Kasumi-1 (cell line): ENCODE data around the gene FBXO9.

Experiments used
- DNase-seq, 2 experiments: peaks; one replicate each; lab custom pipeline; 2025; lab: John Stamatoyannopoulos, UW

The FBXO9 gene

DNA sequence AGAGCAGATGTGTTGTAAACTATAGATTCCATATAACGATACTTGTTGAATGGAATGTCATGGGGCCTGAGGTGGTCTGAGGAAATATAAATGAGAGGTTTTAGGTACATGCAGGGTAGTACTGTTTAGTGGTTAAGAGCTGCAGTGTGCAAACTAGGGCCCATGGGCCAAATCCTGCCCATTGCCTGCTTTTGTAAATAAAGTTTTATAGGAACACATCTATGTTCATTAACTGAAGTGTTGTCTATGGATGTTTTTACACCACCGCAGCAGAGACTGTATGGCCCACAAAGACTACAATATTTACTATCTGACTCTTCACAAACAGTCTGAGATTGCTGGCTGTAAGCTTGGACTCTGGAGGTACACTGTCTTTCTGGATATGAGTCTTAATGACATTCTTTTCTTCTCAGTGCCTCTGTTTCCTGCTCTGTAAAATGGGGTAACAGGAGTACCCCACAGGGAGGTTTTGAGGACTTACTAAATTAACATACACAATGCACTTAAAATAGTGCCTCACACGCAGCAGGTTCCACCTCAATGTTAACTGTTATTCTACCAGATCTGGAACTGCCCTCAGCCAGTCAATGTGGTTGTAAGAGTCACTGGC is 70.9 kb downstream of the FBXO9 start:
- DNase-seq, result no peak

DNA sequence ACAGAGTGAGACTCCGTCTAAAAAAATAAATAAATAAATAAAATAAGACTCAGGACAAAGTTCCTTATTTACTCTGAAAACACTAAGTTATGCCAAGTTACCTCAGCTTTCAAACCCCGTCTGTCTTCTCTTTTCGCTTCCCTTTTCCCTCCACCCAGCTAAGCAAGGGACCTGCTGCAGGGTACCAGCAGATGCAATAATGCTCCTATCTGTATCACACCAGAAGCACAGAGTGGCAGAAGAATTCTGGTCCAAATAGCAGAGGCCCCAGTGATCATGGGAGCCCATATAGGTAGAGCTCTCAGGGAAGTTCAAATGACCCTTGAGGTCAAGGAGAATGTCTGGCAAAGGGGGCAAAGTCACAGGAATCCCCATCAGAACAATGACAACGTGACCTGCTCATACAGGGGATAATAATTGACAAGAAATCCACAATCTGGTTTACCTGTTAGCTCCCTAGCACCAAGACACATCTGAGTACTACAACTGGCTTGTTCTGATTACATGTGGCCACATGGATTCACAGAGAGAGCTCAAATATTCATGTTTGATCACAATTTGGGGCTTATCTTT is 74.7 kb downstream of the FBXO9 start:
- no peak for DNase-seq

DNA sequence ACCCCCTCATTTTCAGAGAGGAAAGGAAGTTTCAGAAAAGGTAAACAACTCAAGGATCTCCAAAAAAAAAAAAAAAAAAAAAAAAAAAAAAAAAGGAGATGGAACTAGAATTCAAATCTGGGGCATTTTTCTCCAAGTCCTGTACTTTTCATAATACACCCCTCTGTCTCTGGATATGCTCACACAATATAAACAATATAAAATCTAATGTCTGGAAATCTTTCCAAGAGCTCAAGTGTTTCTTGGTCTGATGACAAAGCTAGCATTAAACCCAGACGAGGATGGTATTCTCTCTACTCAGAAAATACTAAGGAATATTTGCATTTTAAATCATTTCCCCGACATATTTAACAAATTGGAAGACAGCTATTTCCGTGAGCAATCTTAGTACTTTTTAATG is 77.6 kb downstream of the FBXO9 start:
- DNase-seq, result no peak

DNA sequence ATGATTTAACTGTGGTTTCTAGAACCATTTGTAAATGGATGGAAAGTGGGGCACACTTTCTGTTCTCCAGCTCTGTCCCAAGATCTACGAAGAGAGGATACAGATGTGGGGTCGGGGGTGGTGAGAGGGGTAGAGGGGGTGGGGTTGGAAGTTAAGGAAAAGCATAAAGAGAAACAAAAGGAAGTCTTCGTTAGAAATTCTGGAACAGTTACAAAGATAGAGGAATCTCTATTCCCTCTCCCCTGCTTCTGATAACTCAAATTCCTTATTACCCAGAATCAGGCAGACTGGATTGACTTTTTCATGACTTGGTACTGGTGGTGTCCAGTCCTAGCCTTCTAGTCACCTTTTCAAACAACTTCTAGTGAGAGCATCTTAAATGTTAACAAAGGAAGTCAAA is 78.5 kb downstream of the FBXO9 start:
- DNase-seq, result no peak

DNA sequence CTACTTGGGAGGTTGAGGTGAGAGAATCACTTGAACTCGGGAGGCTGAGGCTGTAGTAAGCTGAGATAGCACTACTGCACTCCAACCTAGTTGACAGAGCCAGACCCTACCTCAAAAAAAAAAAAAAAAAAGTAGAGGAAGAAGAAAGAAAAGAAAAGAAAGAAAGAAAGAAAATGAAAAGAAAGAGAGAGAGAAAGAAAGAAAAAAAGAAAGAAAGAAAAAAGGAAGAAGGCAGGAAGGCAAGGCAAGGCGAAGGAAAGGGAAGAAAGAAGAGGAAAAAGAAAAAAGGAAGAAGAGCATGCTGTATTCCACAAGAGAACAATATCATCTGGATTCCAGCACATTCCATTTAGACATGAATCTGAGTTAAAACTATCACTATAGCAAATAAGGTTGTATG is 79.6 kb downstream of the FBXO9 start:
- no peak for DNase-seq

DNA sequence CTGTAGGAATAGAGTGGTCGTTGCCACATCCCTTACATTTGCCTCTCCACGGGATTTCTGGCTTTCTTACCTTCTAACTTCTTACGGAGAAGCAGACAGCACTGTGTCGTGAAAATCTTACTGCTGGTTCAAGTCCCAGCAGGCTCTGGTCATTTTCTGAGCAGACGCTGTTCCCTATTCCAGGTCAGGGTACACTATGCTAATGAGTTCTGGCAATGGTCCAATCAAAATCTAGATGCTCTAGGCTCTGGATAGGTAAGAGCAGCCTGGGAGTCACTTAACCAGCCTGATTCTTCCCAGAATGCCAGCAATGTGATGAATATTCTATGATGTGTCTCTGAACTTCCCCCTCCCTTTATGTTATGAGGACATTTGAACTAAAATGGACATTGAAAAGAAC is 83.5 kb downstream of the FBXO9 start, which contains the start of gene GCM1:
Gene GCM1 (minus strand): TSS at position 158 of the 400 bp plus-strand sequence. CDS start 3,209 bp downstream, outside the sequence.
- no peak for DNase-seq
